Stimulated activated CD8-positive, alpha-beta memory T cell treated with anti-CD3 and anti-CD28 coated beads, Interleukin-12 subunit alpha, Interleukin-12 subunit beta, amount 100 ng/mL, for 1 hour (primary cell): ENCODE results near the gene TMEM81.

Experiments
- DNase-seq: peaks from one replicate; pipeline ENCODE4 v3.0.0-alpha.2; 2020; ENCODE audit warnings: low read depth

Gene TMEM81

GRCh38 chr1:205084360-205084759, at the start of gene TMEM81:
TMEM81 (minus strand) TSS chr1:205084460; CDS start chr1:205084320, 140 bp downstream.
- DNase-seq = no peak

- DNase-seq = no peak
Observed at GRCh38 chr1:205133287-205133686, 49.0 kb upstream of the TMEM81 start.

- DNase-seq = no peak
Observed at GRCh38 chr1:205129447-205130029, 45.3 kb upstream of the TMEM81 start.

GRCh38 chr1:205128050-205128449, 43.8 kb upstream of the TMEM81 start:
- no peak for DNase-seq

- DNase-seq = no peak
Observed at GRCh38 chr1:205127646-205128045, 43.4 kb upstream of the TMEM81 start.

- DNase-seq = no peak
Observed at GRCh38 chr1:205124726-205125125, 40.5 kb upstream of the TMEM81 start.

- no peak for DNase-seq
Observed at GRCh38 chr1:205122489-205122882, 38.2 kb upstream of the TMEM81 start.

- peak; percentile 90 for DNase-seq
Observed at GRCh38 chr1:205121660-205122488, 37.6 kb upstream of the TMEM81 start, which contains the start of gene RBBP5. RBBP5 (minus strand) TSS chr1:205121978; CDS start chr1:205121873, 105 bp downstream.

GRCh38 chr1:205118752-205119151, 34.5 kb upstream of the TMEM81 start:
- DNase-seq = no peak

GRCh38 chr1:205111354-205111753, 27.1 kb upstream of the TMEM81 start:
- no peak for DNase-seq

- DNase-seq = no peak
Observed at GRCh38 chr1:205109711-205110110, 25.5 kb upstream of the TMEM81 start.

GRCh38 chr1:205109269-205109668, 25.0 kb upstream of the TMEM81 start:
- DNase-seq = no peak

- no peak for DNase-seq
Observed at GRCh38 chr1:205108464-205108863, 24.2 kb upstream of the TMEM81 start.

- DNase-seq = no peak
Observed at GRCh38 chr1:205107327-205107726, 23.1 kb upstream of the TMEM81 start.

- no peak for DNase-seq
Observed at GRCh38 chr1:205102404-205102803, 18.1 kb upstream of the TMEM81 start.

GRCh38 chr1:205098242-205098641, 14.0 kb upstream of the TMEM81 start:
- DNase-seq = no peak

GRCh38 chr1:205095422-205095821, 11.2 kb upstream of the TMEM81 start:
- no peak for DNase-seq

GRCh38 chr1:205091043-205091740, 6.9 kb upstream of the TMEM81 start:
- no peak for DNase-seq

GRCh38 chr1:205088341-205088740, 4.1 kb upstream of the TMEM81 start:
- no peak for DNase-seq

GRCh38 chr1:205082431-205082830, 1.8 kb downstream of the TMEM81 start:
- no peak for DNase-seq

GRCh38 chr1:205077934-205078311, 6.3 kb downstream of the TMEM81 start:
- no peak for DNase-seq

- DNase-seq = no peak
Observed at GRCh38 chr1:205077158-205077933, 6.9 kb downstream of the TMEM81 start.
